ENCODE data around the gene RNF157.

Gene RNF157

GRCh38 chr17:76271669-76272540 is 31.6 kb upstream of the RNF157 start:
- Histone ChIP-seq H3K27ac (ENCODE audit: extremely low read depth, low read depth, low read length) (no peak overlapping the region), H3K4me3 (ENCODE audit: low read depth, low read length) (no peak overlapping the region), H3K36me3 (ENCODE audit: control insufficient read depth in 2 of 2, insufficient read depth in 1 of 2, low read length in 2 of 2) (peaks cover 5 to 26% of the 10 kb centered on the region in 2 experiments; a peak in 2 of 3 replicates), H3K9me3 (ENCODE audit: control insufficient read depth, insufficient read depth, low read depth, low read length) (no peaks in the 10 kb centered on the region), H3K4me1 (ENCODE audit: control insufficient read depth, insufficient read depth, low read length) (no peaks in the 10 kb centered on the region)
- CTCF ChIA-PET, result interaction anchor here (0.6 to 5.8 kb wide), 5 partner anchors 8 to 151 kb away, joined by 4 to 52 read pairs (median 4); no protein-coding TSS in a partner anchor
- POLR2A ChIA-PET, result interaction anchor here (0.5 to 1.5 kb wide), 5 partner anchors 26 to 216 kb away, joined by 3 to 5 read pairs (median 4); partner anchors contain the start of gene SRP68
- TF ChIP-seq, protein P1, sequence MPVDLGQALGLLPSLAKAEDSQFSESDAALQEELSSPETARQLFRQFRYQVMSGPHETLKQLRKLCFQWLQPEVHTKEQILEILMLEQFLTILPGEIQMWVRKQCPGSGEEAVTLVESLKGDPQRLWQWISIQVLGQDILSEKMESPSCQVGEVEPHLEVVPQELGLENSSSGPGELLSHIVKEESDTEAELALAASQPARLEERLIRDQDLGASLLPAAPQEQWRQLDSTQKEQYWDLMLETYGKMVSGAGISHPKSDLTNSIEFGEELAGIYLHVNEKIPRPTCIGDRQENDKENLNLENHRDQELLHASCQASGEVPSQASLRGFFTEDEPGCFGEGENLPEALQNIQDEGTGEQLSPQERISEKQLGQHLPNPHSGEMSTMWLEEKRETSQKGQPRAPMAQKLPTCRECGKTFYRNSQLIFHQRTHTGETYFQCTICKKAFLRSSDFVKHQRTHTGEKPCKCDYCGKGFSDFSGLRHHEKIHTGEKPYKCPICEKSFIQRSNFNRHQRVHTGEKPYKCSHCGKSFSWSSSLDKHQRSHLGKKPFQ (tag by site-specific recombination; IDR thresholded peaks at IDR 0.05), result no peak
- TF ChIP-seq BCL11B (tag by site-specific recombination; IDR thresholded peaks at IDR 0.05; ENCODE audit: low read depth) (no peak), ZNF776 (tag by site-specific recombination; IDR thresholded peaks at IDR 0.05; ENCODE audit: borderline replicate concordance) (no peak), ZNF692 (tag by site-specific recombination; IDR thresholded peaks at IDR 0.05) (peak; percentile 59), ZNF747 (tag by site-specific recombination; IDR thresholded peaks at IDR 0.05) (no peak), ZNF146 (tag by site-specific recombination; IDR thresholded peaks at IDR 0.05) (no peak), KLF16 (tag by site-specific recombination; IDR thresholded peaks at IDR 0.05) (no peak), ZBTB44 (tag by site-specific recombination; IDR thresholded peaks at IDR 0.05) (no peak), RBAK (tag by site-specific recombination; IDR thresholded peaks at IDR 0.05) (no peak), ZNF24 (tag by site-specific recombination; IDR thresholded peaks at IDR 0.05) (no peak), ZNF416 (tag by site-specific recombination; IDR thresholded peaks at IDR 0.05) (no peak), ZNF48 (tag by site-specific recombination; IDR thresholded peaks at IDR 0.05) (no peak), GFI1B (tag by site-specific recombination; IDR thresholded peaks at IDR 0.05) (no peak), OSR2 (tag by site-specific recombination; IDR thresholded peaks at IDR 0.05) (no peak), ZBTB17 (tag by site-specific recombination; IDR thresholded peaks at IDR 0.05) (no peak), ZSCAN16 (tag by site-specific recombination; IDR thresholded peaks at IDR 0.05) (no peak), ZNF155 (tag by site-specific recombination; IDR thresholded peaks at IDR 0.05) (no peak), ZFP69B (tag by site-specific recombination; IDR thresholded peaks at IDR 0.05) (peak; percentile 80), ZSCAN23 (tag by site-specific recombination; IDR thresholded peaks at IDR 0.05) (no peak), ZFHX2 (tag by site-specific recombination; conservative IDR thresholded peaks at IDR 0.05) (peak; percentile 64), YY2 (tag by site-specific recombination; IDR thresholded peaks at IDR 0.05) (no peak), ZBTB10 (tag by site-specific recombination; IDR thresholded peaks at IDR 0.05) (no peak), ZBTB48 (tag by site-specific recombination; IDR thresholded peaks at IDR 0.05) (0 out of 2 replicates have a peak, but pooled peaks have one; percentile 30)
- TF ChIP-seq, protein P2, sequence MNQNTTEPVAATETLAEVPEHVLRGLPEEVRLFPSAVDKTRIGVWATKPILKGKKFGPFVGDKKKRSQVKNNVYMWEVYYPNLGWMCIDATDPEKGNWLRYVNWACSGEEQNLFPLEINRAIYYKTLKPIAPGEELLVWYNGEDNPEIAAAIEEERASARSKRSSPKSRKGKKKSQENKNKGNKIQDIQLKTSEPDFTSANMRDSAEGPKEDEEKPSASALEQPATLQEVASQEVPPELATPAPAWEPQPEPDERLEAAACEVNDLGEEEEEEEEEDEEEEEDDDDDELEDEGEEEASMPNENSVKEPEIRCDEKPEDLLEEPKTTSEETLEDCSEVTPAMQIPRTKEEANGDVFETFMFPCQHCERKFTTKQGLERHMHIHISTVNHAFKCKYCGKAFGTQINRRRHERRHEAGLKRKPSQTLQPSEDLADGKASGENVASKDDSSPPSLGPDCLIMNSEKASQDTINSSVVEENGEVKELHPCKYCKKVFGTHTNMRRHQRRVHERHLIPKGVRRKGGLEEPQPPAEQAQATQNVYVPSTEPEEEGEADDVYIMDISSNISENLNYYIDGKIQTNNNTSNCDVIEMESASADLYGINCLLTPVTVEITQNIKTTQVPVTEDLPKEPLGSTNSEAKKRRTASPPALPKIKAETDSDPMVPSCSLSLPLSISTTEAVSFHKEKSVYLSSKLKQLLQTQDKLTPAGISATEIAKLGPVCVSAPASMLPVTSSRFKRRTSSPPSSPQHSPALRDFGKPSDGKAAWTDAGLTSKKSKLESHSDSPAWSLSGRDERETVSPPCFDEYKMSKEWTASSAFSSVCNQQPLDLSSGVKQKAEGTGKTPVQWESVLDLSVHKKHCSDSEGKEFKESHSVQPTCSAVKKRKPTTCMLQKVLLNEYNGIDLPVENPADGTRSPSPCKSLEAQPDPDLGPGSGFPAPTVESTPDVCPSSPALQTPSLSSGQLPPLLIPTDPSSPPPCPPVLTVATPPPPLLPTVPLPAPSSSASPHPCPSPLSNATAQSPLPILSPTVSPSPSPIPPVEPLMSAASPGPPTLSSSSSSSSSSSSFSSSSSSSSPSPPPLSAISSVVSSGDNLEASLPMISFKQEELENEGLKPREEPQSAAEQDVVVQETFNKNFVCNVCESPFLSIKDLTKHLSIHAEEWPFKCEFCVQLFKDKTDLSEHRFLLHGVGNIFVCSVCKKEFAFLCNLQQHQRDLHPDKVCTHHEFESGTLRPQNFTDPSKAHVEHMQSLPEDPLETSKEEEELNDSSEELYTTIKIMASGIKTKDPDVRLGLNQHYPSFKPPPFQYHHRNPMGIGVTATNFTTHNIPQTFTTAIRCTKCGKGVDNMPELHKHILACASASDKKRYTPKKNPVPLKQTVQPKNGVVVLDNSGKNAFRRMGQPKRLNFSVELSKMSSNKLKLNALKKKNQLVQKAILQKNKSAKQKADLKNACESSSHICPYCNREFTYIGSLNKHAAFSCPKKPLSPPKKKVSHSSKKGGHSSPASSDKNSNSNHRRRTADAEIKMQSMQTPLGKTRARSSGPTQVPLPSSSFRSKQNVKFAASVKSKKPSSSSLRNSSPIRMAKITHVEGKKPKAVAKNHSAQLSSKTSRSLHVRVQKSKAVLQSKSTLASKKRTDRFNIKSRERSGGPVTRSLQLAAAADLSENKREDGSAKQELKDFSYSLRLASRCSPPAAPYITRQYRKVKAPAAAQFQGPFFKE (tag by site-specific recombination; IDR thresholded peaks at IDR 0.05; ENCODE audit: borderline replicate concordance), result no peak

Data from HEK293 (cell line).